ENCODE measurements around the gene BTBD2.

The BTBD2 gene

GRCh38 chr19:1935484-1936208, 79.9 kb downstream of the BTBD2 start:
- DNase-seq (ENCODE audit: extremely low spot score), result no peak
- POLR2A ChIA-PET, result no interaction called here
- CTCF ChIA-PET, result no interaction called here
- no peak for TF ChIP-seq ARNT (IDR thresholded peaks at IDR 0.05)
- TF ChIP-seq TARDBP (IDR thresholded peaks at IDR 0.05), result no peak
- no peak for TF ChIP-seq BHLHE40 (IDR thresholded peaks at IDR 0.05; ENCODE audit: borderline replicate concordance)
- TF ChIP-seq FOXM1 (IDR thresholded peaks at IDR 0.05; ENCODE audit: borderline replicate concordance), result no peak
- no peak for TF ChIP-seq ZNF384 (IDR thresholded peaks at IDR 0.05)
- no peak for TF ChIP-seq CTBP1 (IDR thresholded peaks at IDR 0.05; ENCODE audit: borderline replicate concordance)
- TF ChIP-seq HDGF (IDR thresholded peaks at IDR 0.05; ENCODE audit: borderline replicate concordance), result no peak
- TF ChIP-seq, protein P1, sequence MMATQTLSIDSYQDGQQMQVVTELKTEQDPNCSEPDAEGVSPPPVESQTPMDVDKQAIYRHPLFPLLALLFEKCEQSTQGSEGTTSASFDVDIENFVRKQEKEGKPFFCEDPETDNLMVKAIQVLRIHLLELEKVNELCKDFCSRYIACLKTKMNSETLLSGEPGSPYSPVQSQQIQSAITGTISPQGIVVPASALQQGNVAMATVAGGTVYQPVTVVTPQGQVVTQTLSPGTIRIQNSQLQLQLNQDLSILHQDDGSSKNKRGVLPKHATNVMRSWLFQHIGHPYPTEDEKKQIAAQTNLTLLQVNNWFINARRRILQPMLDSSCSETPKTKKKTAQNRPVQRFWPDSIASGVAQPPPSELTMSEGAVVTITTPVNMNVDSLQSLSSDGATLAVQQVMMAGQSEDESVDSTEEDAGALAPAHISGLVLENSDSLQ (IDR thresholded peaks at IDR 0.05), result no peak
- no peak for TF ChIP-seq NFRKB (IDR thresholded peaks at IDR 0.05)
- no peak for TF ChIP-seq ELF4 (IDR thresholded peaks at IDR 0.05)
- TF ChIP-seq LEF1 (IDR thresholded peaks at IDR 0.05; ENCODE audit: borderline replicate concordance), result no peak
- TF ChIP-seq SP1 (IDR thresholded peaks at IDR 0.05), result no peak
- no peak for TF ChIP-seq FOXA1 (IDR thresholded peaks at IDR 0.05)
- no peak for TF ChIP-seq FOXK2 (IDR thresholded peaks at IDR 0.05)
- no peak for TF ChIP-seq L3MBTL2 (conservative IDR thresholded peaks at IDR 0.05)
- no peak for TF ChIP-seq SUZ12 (IDR thresholded peaks at IDR 0.05)

All from HEK293T (cell line).